ENCODE data around the gene ZNF79.

The ZNF79 gene

DNA sequence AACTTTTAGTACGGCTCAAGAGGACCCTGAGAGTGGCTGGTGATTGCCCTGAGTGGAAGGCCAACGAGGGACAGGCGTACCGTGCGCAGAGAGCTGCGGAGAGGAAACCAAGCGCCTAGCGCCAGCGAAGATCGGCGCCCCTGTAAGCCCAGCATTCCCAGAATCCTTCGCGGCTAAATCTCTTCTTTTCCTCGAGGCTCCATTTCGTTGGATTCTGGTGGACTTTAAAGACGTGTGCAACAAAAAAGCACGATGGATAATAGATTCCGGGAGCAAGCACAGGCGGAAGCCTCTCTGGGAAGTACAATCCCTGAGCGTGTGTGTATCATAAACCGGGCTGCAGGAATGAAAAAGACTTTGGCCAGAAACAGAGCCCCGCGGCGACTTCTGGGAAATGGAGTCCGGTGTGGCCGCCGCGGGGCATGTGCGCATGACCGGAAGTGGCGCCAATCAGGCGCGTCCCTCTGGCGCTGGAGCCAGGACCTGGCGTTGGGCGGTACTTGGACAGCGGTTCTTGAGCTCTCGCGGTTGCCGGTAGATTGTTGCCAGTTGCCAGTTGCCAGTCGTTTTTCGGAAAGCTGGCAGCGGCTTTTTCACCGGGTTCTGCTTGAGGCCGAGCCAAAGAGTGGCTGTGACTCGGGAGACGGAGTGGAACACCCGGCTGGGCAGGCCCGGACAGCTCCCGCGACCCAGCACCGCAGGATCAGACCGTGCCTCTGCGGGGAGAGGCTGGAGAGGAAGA is at the start of gene ZNF79:
Gene ZNF79, plus strand, starts transcription at position 449 of the 742 bp plus-strand sequence. CDS start 406 bp downstream, outside the sequence.
- peak; percentile 78 for DNase-seq

- no peak for DNase-seq
Observed at GRCh38 chr9:127380479-127380878, 43.7 kb upstream of the ZNF79 start.

DNA sequence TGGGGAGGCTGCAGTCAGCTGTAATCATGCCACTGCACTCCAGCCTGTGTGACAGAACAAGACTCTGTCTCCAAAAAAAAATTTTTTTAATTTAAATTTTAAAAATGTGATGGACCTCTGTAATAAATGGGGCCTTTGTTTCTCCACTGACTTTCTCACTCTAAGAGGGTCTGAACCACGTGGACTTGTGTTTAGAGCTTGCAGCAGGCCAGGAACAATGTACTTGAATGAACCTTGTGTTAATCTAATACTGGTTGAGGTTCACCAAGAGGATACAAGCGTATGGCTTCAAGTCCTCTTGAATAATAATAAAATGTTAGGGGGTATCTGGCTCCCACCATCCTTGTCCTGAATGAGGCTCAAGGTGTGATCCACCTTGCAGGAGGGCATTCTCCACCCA is 41.6 kb upstream of the ZNF79 start:
- DNase-seq, result no peak

- no peak for DNase-seq
Observed at GRCh38 chr9:127384016-127384730, 40.0 kb upstream of the ZNF79 start.

DNA sequence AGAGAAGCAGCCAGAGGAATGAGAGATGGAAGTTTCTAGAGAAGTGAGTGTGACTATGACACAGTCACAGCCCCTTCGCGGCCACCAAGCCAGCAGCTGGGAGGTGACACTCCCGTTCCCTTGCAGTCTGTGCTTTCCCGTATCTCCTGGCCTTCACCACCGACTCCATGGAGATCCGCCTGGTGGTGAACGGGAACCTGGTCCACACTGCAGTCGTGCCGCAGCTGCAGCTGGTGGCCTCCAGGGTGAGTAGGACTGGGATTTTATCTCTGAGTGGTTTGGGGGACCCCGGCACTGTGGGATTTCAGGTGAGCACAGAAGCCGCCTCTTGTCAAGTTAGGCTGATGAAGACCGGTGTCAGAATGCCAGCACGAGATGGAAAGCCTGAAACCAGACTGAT is 39.3 kb upstream of the ZNF79 start:
- no peak for DNase-seq

DNA sequence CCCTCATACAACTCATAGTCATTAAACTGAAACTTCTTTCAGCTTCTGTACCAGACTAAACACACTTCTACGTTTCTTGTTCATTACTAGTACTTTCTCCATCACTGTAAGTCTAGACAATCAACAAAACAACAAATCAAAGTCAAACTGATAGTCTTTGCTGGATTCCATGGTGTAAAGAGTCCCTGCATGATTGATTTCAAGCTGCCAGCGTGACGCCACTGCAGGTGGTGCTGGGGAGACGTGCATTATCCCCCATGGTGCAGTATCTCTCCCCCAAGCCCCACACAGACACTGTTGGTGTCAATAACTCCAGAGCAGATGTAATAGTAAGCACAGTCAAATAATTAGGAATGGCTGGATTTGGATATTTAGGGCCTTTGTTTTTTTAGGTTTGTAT is 37.9 kb upstream of the ZNF79 start:
- no peak for DNase-seq

DNA sequence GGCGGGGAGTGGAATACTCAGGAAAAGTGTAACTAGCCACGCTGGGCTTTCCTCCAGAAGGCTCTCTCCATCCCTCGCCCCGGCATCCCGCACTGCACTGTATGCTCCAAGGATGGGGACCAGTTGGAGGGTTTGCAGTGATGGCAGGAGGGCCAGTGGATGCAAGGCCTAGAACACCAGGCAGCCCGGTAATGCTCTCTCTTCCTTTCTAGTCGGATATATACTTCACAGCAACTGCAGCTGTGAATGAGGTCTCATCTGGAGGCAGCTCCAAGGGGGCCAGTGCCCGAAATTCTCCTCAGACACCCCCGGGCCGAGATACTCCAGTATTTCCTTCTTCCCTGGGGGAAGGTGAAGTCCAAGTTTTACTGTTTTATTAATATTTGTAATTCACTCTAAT is 37.2 kb upstream of the ZNF79 start:
- no peak for DNase-seq

DNA sequence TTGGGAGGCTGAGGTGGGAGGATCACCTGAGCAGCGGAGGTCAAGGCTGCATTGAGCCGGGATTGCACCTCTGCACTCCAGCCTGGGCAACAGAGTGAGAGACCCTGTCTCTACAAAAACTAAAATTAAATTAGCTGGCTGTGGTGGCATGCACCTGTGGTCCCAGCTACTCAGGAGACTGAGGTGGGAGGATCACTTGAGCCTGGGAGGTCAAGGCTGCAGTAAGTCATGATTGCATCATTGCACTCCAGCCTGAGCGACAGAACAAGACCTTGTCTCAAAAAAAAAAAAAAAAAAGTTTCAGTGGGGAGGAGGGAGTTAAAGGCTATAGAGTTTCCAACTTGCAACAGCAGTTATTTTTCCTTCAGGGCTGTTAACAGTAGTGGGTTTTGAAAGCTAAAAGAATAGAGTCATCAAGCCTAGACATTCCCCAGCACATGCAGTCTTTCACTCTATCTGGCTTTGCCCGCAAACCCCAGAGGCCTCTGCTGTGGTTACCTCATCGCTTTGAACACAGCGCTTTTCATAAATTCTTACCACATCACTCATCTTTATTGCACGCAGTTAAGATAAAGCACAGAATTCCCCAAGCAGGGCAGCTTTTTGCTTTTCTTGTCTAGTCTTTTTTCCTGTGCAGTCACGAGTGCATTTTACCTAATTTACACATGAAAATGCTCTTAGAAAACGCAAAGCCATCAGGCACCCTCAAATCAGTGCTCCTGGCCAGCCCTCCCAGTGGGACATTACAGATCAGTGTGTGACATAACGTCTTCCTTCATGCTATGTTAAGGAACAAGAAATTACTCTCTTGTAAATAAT is 35.9 kb upstream of the ZNF79 start:
- no peak for DNase-seq

DNA sequence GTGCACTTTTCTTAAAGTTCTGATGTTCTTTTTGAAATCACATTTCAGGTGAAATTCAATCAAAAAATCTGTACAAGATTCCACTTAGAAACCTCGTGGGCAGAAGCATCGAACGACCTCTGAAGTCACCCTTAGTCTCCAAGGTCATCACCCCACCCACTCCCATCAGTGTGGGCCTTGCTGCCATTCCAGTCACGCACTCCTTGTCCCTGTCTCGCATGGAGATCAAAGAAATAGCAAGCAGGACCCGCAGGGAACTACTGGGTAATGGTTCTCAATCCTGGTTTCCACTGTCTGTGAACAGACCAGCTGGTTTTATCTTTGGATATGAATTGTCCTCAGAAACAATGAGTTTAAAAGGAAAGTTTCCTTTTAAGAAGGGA is 35.3 kb upstream of the ZNF79 start:
- no peak for DNase-seq

DNA sequence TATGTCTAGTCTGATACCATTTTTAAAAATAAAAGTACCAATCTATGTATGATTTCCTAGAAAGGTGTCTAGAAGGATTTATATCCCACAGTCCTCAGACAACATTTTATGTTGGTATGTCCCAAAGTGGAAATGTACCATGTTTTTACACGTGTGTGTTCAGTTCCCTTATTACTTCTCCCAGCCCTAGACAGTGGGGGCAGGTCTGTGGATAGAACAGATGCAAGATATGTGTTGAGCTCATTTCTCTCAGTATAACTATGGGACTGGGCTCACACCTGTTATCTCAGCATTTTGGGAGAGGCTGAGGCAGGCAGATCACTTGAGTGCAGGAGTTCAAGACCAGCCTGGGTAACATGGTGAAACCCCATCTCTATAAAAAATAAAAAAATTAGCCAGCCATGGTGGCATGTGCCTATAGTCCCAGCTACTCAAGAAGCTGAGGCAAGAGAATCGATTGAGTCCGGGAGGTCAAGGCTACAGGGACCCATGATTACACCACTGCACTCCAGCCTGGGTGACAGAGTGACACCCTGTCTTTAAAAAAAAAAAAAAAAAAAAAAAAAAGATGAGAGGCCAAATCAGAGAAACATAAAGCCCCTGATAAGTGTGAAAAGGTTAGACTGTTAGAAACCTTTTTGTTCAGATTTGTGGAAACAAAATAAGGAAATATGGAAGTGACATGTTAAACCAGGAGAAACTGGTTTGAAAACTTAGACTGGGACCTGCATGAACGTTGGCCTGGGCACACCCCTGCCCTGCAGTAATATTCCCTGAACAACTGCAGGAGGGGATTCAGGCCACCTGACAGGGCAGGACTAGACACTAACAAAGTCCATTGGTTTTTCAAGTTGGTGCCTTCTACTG is 34.6 kb upstream of the ZNF79 start:
- DNase-seq, result no peak

DNA sequence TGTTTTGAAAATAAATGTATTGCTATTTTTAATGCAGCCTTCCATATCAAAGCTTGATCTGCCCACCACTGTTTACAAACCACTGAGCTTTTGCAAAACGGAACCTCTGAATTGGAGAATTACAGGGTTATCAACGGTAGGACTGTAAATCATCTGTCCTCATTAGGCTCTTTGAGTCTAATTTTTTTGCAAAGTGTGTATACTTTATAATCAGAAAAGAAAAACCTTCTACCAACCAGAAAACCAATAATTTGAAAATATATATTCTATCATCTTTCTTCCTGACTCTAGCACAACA is 34.0 kb upstream of the ZNF79 start:
- no peak for DNase-seq

GRCh38 chr9:127390563-127390962 is 33.6 kb upstream of the ZNF79 start:
- DNase-seq, result no peak

GRCh38 chr9:127392166-127392565 is 32.0 kb upstream of the ZNF79 start:
- no peak for DNase-seq

- DNase-seq, result no peak
Observed at GRCh38 chr9:127392976-127393375, 31.2 kb upstream of the ZNF79 start.

DNA sequence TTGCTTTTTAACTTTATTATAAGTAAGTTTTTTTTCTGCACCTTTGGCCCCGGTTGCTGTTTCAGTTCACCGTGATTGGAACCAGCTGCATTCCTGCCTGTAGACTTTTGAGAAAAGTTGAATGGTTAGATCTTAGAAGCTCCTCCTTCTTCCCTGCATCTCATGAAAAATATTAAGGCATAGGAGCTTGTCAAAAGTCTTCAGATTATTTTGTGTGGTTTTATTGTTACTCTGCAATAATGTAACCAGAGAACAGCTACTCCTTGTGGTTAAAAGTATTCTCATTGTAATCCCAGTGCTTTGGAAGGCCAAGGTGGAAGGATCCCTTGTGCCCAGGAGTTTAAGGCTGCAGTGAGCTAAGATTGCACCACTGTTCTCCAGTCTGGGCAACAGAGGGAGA is 30.5 kb upstream of the ZNF79 start:
- DNase-seq, result no peak

- no peak for DNase-seq
Observed at GRCh38 chr9:127395497-127396252, 28.5 kb upstream of the ZNF79 start.

GRCh38 chr9:127396253-127396807 is 27.9 kb upstream of the ZNF79 start:
- DNase-seq, result no peak

GRCh38 chr9:127396808-127397645 is 27.2 kb upstream of the ZNF79 start, which contains the start of gene SLC2A8:
SLC2A8 (plus strand) TSS chr9:127397169; CDS start chr9:127397231, 62 bp downstream.
- DNase-seq, result peak; percentile 98

DNA sequence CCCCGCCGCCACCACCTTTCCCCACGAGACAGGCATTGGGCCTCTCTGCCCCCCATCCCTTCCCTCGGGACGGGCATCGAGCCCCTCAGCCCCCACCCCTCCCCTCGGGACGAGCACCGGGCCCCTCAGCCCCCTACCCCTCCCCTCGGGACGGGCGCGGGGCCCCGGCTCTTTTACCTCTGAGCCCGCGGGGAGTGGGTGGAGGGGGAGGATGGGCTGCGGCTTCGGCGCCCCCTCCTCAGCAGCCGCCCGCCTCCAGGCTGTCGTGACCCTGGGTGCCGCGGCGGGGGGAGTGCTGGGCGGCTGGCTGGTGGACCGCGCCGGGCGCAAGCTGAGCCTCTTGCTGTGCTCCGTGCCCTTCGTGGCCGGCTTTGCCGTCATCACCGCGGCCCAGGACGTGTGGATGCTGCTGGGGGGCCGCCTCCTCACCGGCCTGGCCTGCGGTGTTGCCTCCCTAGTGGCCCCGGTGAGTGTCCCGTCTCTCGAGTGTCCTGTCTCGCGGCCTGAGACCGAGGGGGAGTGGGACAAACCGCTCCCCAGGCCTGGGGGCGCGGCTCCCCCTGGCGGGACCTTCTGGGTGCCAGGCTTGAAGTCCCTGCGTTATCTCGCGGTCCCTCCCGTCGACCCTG is 26.4 kb upstream of the ZNF79 start:
- DNase-seq, result no peak

- no peak for DNase-seq
Observed at GRCh38 chr9:127398275-127398647, 25.9 kb upstream of the ZNF79 start.
